ENCODE results near the gene EPHB1. TPM values are rescaled to one million over a fixed set of nuclear protein-coding genes. Genes with fewer than 3 reads are reported as not detected.

Gene EPHB1
- total RNA-seq, 1 experiment from 2014 or later, result 2.8 TPM

- Histone ChIP-seq H3K4ac (ENCODE audit: low read depth, low read length) (no peak overlapping the region), H3K23ac (ENCODE audit: insufficient read length, low read depth, low read length) (no peak overlapping the region), H3K14ac (ENCODE audit: insufficient read depth, low read length) (no peak overlapping the region), H3K9ac (ENCODE audit: extremely low read depth, insufficient read length, low read length) (no peak overlapping the region), H2BK5ac (ENCODE audit: insufficient read length, low read length) (no peak overlapping the region), H2BK15ac (ENCODE audit: low read depth, low read length) (no peak overlapping the region), H3K9me3 (ENCODE audit: control insufficient read depth, low read depth, low read length) (no peaks in the 10 kb centered on the region), H2AFZ (ENCODE audit: low read length) (no peak overlapping the region), H2BK12ac (ENCODE audit: insufficient read length, low read depth, low read length) (no peak overlapping the region), H3K27me3 (ENCODE audit: insufficient read depth, low read length) (no peaks in the 10 kb centered on the region), H4K20me1 (ENCODE audit: control insufficient read depth, insufficient read depth, insufficient read length) (no peaks in the 10 kb centered on the region), H2AK5ac (ENCODE audit: insufficient read length, low read length) (no peak overlapping the region), H4K8ac (replicated peaks; ENCODE audit: insufficient read length, low read depth, low read length) (no peak overlapping the region), H3K56ac (ENCODE audit: insufficient read length, low read depth, low read length) (no peak overlapping the region), H3K79me2 (ENCODE audit: insufficient read depth, low read length) (no peaks in the 10 kb centered on the region), H3K4me2 (ENCODE audit: insufficient read depth, insufficient read length, low read length) (no peak overlapping the region), H2BK20ac (ENCODE audit: low read depth, low read length, poor library complexity, severe bottlenecking) (no peak overlapping the region), H2BK120ac (ENCODE audit: low read depth, low read length, poor library complexity, severe bottlenecking) (no peak overlapping the region), H4K5ac (ENCODE audit: insufficient read length, low read depth, low read length) (no peak overlapping the region), H3K4me1 (ENCODE audit: insufficient read depth, low read length) (no peaks in the 10 kb centered on the region), H3K27ac (ENCODE audit: insufficient read length, low read depth, low read length) (no peak overlapping the region), H3K79me1 (ENCODE audit: insufficient read depth, low read depth, low read length, poor library complexity, severe bottlenecking) (no peaks in the 10 kb centered on the region), H3T11ph (ENCODE audit: low read length) (no peak overlapping the region), H3K23me2 (ENCODE audit: insufficient read length, low read depth, low read length, poor library complexity, severe bottlenecking) (no peaks in the 10 kb centered on the region), H3K18ac (ENCODE audit: insufficient read length, low read depth, low read length) (no peak overlapping the region), H4K91ac (ENCODE audit: insufficient read length, low read depth, low read length) (no peak overlapping the region)
- TF ChIP-seq, protein P1, sequence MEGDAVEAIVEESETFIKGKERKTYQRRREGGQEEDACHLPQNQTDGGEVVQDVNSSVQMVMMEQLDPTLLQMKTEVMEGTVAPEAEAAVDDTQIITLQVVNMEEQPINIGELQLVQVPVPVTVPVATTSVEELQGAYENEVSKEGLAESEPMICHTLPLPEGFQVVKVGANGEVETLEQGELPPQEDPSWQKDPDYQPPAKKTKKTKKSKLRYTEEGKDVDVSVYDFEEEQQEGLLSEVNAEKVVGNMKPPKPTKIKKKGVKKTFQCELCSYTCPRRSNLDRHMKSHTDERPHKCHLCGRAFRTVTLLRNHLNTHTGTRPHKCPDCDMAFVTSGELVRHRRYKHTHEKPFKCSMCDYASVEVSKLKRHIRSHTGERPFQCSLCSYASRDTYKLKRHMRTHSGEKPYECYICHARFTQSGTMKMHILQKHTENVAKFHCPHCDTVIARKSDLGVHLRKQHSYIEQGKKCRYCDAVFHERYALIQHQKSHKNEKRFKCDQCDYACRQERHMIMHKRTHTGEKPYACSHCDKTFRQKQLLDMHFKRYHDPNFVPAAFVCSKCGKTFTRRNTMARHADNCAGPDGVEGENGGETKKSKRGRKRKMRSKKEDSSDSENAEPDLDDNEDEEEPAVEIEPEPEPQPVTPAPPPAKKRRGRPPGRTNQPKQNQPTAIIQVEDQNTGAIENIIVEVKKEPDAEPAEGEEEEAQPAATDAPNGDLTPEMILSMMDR (conservative IDR thresholded peaks at IDR 0.05), result no peak
- no CpG with 5 or more reads among the region's 5 CpGs for WGBS (ENCODE audit: extremely low coverage, insufficient read length, low lambda C conversion rate)
- peaks cover 9% of the 10 kb centered on the region for H3K27me3 Mint-ChIP-seq (ENCODE audit: low read depth)
- DNase-seq, result no peak
- H3K36me3 Mint-ChIP-seq (ENCODE audit: insufficient read depth in 1 of 3, low read depth in 3 of 3), result no peaks in the 10 kb centered on the region
- no peak overlapping the region for H3K27ac Mint-ChIP-seq
- H3K9me3 Mint-ChIP-seq, result no peaks in the 10 kb centered on the region
- no peaks in the 10 kb centered on the region for H3K4me1 Mint-ChIP-seq
- no peak overlapping the region for H3K4me3 Mint-ChIP-seq
These were observed 19.2 kb upstream of the EPHB1 start for GRCh38 chr3:134775831-134776230.

All from H9 (cell line).